Upper lobe of left lung (tissue), 4 donors: ENCODE data around the gene JAK3.

Source experiments
- CTCF ChIP-seq, 6 experiments: fragments of 450-650 bp in 4 of 6; fragments of 200-600 bp in 2 of 6; sonication (generic) in 2 of 6; IDR thresholded peaks; one replicate each; pipeline ENCODE4 v1.5.1; 2016 to 2019; ENCODE audit warnings: antibody characterized with exemption in 6 of 6
- POLR2A ChIP-seq, 4 donors: fragments of 450-650 bp; IDR thresholded peaks; one replicate each; pipeline ENCODE4 v1.5.1; 2016 to 2017; ENCODE audit warnings: antibody characterized with exemption in 4 of 4, mild to moderate bottlenecking in 2 of 4
- POLR2AphosphoS5 ChIP-seq, 2 donors: sonication (generic); formaldehyde crosslinking; IDR thresholded peaks; one replicate each; pipeline ENCODE4 v1.5.1; 2017; ENCODE audit warnings: antibody characterized with exemption in 2 of 2

GRCh38 chr19:17873786-17874757, 26.3 kb upstream of the JAK3 start:
- TF ChIP-seq CTCF (IDR thresholded peaks at IDR 0.05), result no peak
- no peak for TF ChIP-seq POLR2AphosphoS5 (IDR thresholded peaks at IDR 0.05)
- TF ChIP-seq POLR2A (IDR thresholded peaks at IDR 0.05), result no peak
